ENCODE measurements around the gene FAM13C.
"Not testable (repeated sequence)": the region's sequence is repeated elsewhere in the genome, so short reads cannot be mapped to it uniquely, and the experiment has no call there.

FAM13C gene

GRCh38 chr10:59272061-59272460 is 90.3 kb downstream of the FAM13C start:
- no peak for DNase-seq

- no peak for DNase-seq
Measured at GRCh38 chr10:59271160-59271559, 91.2 kb downstream of the FAM13C start.

- no peak for DNase-seq
Measured at GRCh38 chr10:59270492-59270891, 91.9 kb downstream of the FAM13C start.

- DNase-seq, result no peak
Measured at GRCh38 chr10:59269651-59270050, 92.7 kb downstream of the FAM13C start.

GRCh38 chr10:59268460-59268859 is 93.9 kb downstream of the FAM13C start:
- no peak for DNase-seq

DNA sequence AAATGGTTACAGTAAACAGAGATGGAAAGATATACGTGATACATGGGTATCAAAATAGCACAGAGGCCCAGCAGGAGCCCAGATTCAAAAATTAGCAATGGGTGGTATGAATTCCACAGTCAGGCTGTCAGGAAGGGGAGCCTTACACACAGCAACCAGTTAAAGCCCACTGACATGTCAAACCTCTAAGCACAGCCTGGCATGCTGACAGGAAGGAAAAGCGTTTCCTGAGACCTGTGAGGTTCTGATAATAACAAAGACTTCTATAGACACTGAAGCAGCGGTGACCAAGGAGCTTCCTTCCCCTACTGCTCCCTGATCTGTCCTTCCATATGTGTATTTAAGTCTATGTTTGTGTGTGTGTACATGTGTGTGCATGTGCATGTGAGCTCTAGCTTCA is 96.0 kb downstream of the FAM13C start:
- DNase-seq, result no peak

GRCh38 chr10:59265141-59265540 is 97.2 kb downstream of the FAM13C start:
- no peak for DNase-seq

- DNase-seq, result peak; percentile 22 to 29
Measured at GRCh38 chr10:59258890-59259289, 103.5 kb downstream of the FAM13C start.

GRCh38 chr10:59257224-59257623 is 105.1 kb downstream of the FAM13C start:
- DNase-seq, result no peak

- no peak for DNase-seq
Measured at GRCh38 chr10:59255463-59255862, 106.9 kb downstream of the FAM13C start.

GRCh38 chr10:59252491-59252890 is 109.9 kb downstream of the FAM13C start:
- no peak for DNase-seq

- DNase-seq, result no peak
Measured at GRCh38 chr10:59245686-59246085, 116.7 kb downstream of the FAM13C start.

DNA sequence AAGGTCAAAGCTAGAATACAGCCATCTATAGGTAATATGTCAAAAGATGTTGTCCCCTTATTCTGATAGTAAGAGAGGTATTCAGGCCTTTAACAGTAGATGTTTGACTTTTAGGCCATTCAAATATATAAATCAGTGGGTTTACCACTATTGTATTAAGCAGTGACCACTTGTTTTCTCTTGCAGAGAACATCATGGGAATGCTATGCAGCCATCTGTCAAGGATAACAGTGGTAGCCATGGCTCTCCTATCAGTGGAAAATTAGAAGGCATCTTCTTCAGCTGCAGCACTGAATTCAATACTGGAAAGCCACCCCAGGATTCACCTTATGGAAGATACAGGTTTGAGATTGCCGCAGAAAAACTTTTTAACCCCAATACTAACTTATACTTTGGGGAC is 117.5 kb downstream of the FAM13C start:
- DNase-seq, result no peak

DNA sequence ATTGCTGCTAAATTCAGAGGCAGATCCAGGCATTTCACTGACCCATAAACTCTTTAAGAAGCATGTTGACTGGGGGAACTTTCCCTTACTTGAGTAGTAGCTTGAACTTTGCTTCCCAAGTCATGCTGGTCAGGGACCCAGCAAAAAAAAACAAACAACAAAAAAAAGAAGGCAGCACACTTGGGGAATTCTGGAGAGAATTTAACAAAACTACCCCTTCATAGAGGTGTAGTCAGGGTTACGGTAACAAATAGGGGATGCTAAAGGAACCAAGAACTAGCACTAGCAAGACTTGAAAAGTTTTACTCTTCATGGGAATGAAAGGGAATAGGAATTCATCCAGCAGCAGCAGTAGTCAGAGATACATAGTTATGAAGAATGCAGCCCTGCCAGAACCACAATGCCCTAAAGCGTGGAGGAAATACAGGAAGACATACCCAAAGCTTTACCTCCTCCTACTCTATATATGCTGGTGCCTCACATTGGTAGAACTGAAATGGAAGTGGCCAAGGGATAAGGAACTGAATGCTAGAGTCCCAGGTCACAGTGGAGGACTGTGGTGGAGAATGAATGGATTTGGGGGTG is 118.6 kb downstream of the FAM13C start:
- DNase-seq, result no peak

DNA sequence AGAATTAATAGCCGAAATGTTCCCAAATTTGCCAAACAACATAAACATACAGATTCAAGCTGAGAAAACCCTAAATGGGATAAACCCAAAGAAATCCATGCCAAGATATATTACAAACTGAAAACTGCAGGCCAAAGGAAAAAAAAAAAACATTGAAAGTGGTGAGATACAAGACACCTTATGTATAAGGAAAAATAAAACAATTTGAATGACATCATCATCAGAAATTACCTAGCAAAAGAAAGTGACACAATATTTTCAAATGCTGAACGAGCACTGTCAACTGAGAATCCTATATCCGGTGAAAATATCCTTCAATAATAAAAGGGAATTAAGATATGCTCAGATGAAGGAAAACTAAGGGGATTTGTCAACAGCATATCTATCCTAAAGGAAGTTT is 119.4 kb downstream of the FAM13C start:
- no peak for DNase-seq

DNA sequence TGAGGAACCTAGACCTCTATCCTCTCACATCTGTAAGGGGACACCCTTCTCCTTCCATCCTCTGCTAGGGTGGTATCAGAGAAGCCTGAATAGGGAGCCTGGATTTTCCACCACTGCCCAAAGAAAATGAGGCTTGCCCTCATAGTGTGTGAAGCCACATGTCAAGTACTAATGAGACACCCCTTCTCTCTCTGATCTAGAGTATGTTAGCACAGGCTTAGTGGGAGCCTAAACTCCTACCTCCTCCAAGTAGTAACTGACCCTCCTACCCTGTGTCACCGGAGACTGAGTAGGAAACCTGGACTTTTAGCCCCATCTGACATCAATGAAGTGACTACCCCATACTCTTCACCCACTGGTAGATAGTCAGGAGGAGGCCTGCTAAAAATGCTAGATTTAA is 120.3 kb downstream of the FAM13C start:
- no peak for DNase-seq

DNA sequence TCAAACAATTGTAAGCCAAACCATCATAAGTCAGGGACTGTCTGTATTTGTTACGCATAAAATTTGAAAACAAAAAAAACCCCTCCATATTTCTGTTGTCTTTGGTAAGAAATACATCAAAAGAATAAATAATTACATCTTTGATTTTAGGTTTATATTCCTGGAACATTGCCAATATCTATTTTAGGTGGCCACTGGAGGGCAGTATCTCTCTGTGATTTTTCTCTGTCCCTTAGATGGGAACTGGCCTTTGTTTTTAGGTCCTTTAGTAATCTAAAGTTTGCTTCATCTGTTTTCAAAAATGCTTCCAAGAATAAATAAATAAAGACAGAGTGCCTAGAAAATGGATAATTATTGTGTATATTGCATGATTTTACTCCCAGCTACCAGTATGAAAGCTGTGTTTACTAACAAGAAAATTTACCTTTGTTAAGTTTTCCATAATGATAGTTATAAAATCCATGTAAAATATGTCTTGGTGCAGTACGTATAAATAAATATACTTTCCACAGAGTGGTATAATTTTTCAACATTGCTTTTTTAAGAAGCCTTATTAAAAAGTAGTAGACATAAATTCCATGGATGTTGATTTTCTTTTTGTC is 121.7 kb downstream of the FAM13C start:
- DNase-seq, result peak in 1 of 2 experiments; percentile 2

- not testable (repeated sequence) for DNase-seq
Measured at GRCh38 chr10:59239108-59239507, 123.2 kb downstream of the FAM13C start.

DNA sequence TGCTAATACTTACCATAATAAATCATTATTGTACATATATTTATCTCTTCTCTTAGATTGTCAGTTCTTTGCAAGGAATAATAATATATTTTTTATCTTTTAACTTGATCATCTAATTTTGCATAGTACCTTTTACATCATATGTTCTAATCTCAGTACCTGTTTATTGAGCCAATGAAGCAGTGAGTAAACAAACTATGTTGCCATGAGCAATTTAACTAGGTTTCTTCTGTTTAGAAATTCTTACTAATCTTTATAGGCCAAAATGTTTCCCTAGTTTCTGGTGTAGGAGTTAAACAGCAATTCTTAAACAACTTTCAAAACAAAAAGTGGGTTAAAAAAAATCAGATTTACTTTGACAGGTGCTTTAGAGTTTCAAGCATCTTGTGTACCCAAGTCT is 124.6 kb downstream of the FAM13C start:
- DNase-seq, result no peak

GRCh38 chr10:59236064-59236697 is 126.2 kb downstream of the FAM13C start:
- DNase-seq, result no peak

GRCh38 chr10:59234816-59235429 is 127.4 kb downstream of the FAM13C start:
- no peak for DNase-seq

GRCh38 chr10:59234194-59234593 is 128.2 kb downstream of the FAM13C start:
- no peak for DNase-seq

- DNase-seq, result no peak
Measured at GRCh38 chr10:59229441-59229840, 132.9 kb downstream of the FAM13C start.

- no peak for DNase-seq
Measured at GRCh38 chr10:59227136-59227673, 135.1 kb downstream of the FAM13C start.
